Measurements from ENCODE around the gene RGS13. TPM values are rescaled to one million over a fixed set of nuclear protein-coding genes. Genes with fewer than 3 reads are reported as not detected.
"Not testable (repeated sequence)": the region's sequence is repeated elsewhere in the genome, so short reads cannot be mapped to it uniquely, and the experiment has no call there.

RGS13 gene
- total RNA-seq, 2 donors from 2014 or later, result 0.64 to 1.1 TPM

DNA sequence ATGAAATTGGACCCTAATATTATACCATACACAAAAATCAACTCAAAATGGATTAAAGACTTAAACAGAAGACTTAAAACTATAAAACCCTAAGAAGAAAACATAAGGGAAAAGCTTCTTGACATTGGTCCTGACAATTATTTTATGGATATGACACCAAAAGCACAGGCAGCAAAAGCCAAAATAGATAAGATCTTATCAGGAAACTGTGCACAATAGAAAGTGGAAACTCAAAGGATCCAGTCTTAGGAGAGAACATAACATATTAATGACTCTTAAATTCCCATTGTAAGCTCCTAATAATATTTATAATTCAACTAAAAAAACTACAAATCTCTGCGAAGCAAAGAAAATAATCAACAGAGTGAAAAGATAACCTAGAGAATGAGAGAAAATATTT is 39.8 kb downstream of the RGS13 start:
- DNase-seq (ENCODE audit: low spot score) (no peak), ATAC-seq (no peak)
- Mint-ChIP-seq H3K9me3 (no peaks in the 10 kb centered on the region), H3K27ac (no peak overlapping the region), H3K36me3 (no peaks in the 10 kb centered on the region), H3K4me1 (ENCODE audit: low read depth in 2 of 2) (no peaks in the 10 kb centered on the region), H3K4me3 (no peak overlapping the region), H3K27me3 (peaks cover 9 to 26% of the 10 kb centered on the region in 2 donors)

GRCh38 chr1:192678099-192678498 is 42.2 kb downstream of the RGS13 start:
- peaks cover 6 to 17% of the 10 kb centered on the region in 2 donors for H3K27me3 Mint-ChIP-seq
- DNase-seq (ENCODE audit: low spot score) (no peak), ATAC-seq (no peak)
- no peak overlapping the region for H3K27ac Mint-ChIP-seq
- no peaks in the 10 kb centered on the region for H3K4me1 Mint-ChIP-seq (ENCODE audit: low read depth in 2 of 2)
- no peaks in the 10 kb centered on the region for H3K9me3 Mint-ChIP-seq
- H3K4me3 Mint-ChIP-seq, result no peak overlapping the region
- no peaks in the 10 kb centered on the region for H3K36me3 Mint-ChIP-seq

- Mint-ChIP-seq H3K36me3 (no peaks in the 10 kb centered on the region), H3K9me3 (peaks cover 4% of the 10 kb centered on the region), H3K27me3 (peaks cover 0 to 10% of the 10 kb centered on the region in 2 donors), H3K4me3 (no peak overlapping the region), H3K4me1 (ENCODE audit: low read depth in 2 of 2) (no peaks in the 10 kb centered on the region), H3K27ac (no peak overlapping the region)
- ATAC-seq (no peak), DNase-seq (ENCODE audit: low spot score) (no peak)
Observed at GRCh38 chr1:192682335-192682734, 46.4 kb downstream of the RGS13 start.

DNA sequence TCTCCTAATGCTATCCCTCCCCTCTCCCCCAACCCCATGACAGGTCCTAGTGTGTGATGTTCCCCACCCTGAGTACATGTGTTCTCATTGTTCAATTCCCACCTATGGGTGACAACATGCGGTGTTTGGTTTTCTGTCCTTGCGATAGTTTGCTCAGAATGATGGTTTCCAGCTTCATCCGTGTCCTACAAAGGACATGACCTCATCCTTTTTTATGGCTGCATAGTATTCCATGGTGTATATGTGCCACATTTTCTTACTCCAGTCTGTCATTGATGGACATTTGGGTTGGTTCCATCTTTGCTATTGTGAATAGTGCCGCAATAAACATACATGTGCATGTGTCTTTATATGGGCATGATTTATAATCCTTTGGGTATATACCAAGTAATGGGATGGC is 47.1 kb downstream of the RGS13 start:
- H3K27ac Mint-ChIP-seq; H3K4me3 Mint-ChIP-seq; DNase-seq (ENCODE audit: low spot score); ATAC-seq; H3K4me1 Mint-ChIP-seq (ENCODE audit: low read depth in 2 of 2); H3K9me3 Mint-ChIP-seq; H3K36me3 Mint-ChIP-seq: not testable (repeated sequence)
- peaks cover 0 to 15% of the 10 kb centered on the region in 2 donors for H3K27me3 Mint-ChIP-seq

DNA sequence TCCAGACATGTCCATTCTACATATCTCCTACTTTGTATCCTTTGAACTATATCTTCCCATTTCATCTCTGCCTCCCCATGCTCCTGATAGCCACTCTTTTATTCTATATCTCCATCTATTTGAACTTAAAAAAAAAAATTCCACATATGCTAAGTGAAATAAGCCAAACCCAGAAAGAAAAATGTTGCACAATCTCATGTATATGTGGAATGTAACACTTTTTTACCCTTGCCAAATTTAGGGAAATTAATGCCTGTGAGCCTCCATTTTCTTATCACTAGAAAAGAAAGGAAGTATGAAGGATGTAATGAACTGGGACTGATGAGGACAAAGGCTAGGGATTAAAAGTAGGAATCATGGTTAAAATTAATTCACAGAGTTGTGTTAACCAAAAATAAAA is 53.5 kb downstream of the RGS13 start:
- no peaks in the 10 kb centered on the region for H3K4me1 Mint-ChIP-seq (ENCODE audit: low read depth in 2 of 2)
- H3K36me3 Mint-ChIP-seq, result no peaks in the 10 kb centered on the region
- DNase-seq (ENCODE audit: low spot score), result no peak
- H3K27me3 Mint-ChIP-seq, result peaks cover 0 to 25% of the 10 kb centered on the region in 2 donors
- ATAC-seq, result no peak
- peaks cover 7% of the 10 kb centered on the region for H3K9me3 Mint-ChIP-seq
- H3K27ac Mint-ChIP-seq, result no peak overlapping the region
- no peak overlapping the region for H3K4me3 Mint-ChIP-seq

GRCh38 chr1:192691041-192691440 is 55.1 kb downstream of the RGS13 start:
- Mint-ChIP-seq H3K9me3 (peaks cover 4% of the 10 kb centered on the region), H3K4me1 (ENCODE audit: low read depth in 2 of 2) (no peaks in the 10 kb centered on the region), H3K4me3 (no peak overlapping the region), H3K36me3 (no peaks in the 10 kb centered on the region), H3K27me3 (peaks cover 0 to 19% of the 10 kb centered on the region in 2 donors), H3K27ac (no peak overlapping the region)
- DNase-seq (ENCODE audit: low spot score), result no peak
- no peak for ATAC-seq

GRCh38 chr1:192696082-192696481 is 60.1 kb downstream of the RGS13 start:
- DNase-seq (ENCODE audit: low spot score) (no peak), ATAC-seq (no peak)
- Mint-ChIP-seq H3K27ac (no peak overlapping the region), H3K36me3 (no peaks in the 10 kb centered on the region), H3K9me3 (no peaks in the 10 kb centered on the region), H3K4me3 (no peak overlapping the region), H3K27me3 (no peaks in the 10 kb centered on the region), H3K4me1 (ENCODE audit: low read depth in 2 of 2) (no peaks in the 10 kb centered on the region)

GRCh38 chr1:192697771-192698170 is 61.8 kb downstream of the RGS13 start:
- H3K36me3 Mint-ChIP-seq, result no peaks in the 10 kb centered on the region
- H3K27ac Mint-ChIP-seq, result no peak overlapping the region
- H3K4me3 Mint-ChIP-seq, result no peak overlapping the region
- no peaks in the 10 kb centered on the region for H3K9me3 Mint-ChIP-seq
- DNase-seq (ENCODE audit: low spot score) (no peak), ATAC-seq (no peak)
- H3K27me3 Mint-ChIP-seq, result no peaks in the 10 kb centered on the region
- no peaks in the 10 kb centered on the region for H3K4me1 Mint-ChIP-seq (ENCODE audit: low read depth in 2 of 2)

GRCh38 chr1:192698731-192699130 is 62.8 kb downstream of the RGS13 start:
- H3K4me3 Mint-ChIP-seq, result no peak overlapping the region
- no peaks in the 10 kb centered on the region for H3K36me3 Mint-ChIP-seq
- no peaks in the 10 kb centered on the region for H3K9me3 Mint-ChIP-seq
- no peak overlapping the region for H3K27ac Mint-ChIP-seq
- H3K27me3 Mint-ChIP-seq, result no peaks in the 10 kb centered on the region
- ATAC-seq (no peak), DNase-seq (ENCODE audit: low spot score) (no peak)
- peaks cover 0 to 6% of the 10 kb centered on the region in 2 donors for H3K4me1 Mint-ChIP-seq (ENCODE audit: low read depth in 2 of 2)

- DNase-seq (ENCODE audit: low spot score) (no peak), ATAC-seq (no peak)
- no peak overlapping the region for H3K4me3 Mint-ChIP-seq
- no peaks in the 10 kb centered on the region for H3K36me3 Mint-ChIP-seq
- peaks cover 0 to 7% of the 10 kb centered on the region in 2 donors for H3K4me1 Mint-ChIP-seq (ENCODE audit: low read depth in 2 of 2)
- H3K27ac Mint-ChIP-seq, result no peak overlapping the region
- no peaks in the 10 kb centered on the region for H3K27me3 Mint-ChIP-seq
- H3K9me3 Mint-ChIP-seq, result no peaks in the 10 kb centered on the region
Observed at GRCh38 chr1:192700834-192701271, 64.9 kb downstream of the RGS13 start.

DNA sequence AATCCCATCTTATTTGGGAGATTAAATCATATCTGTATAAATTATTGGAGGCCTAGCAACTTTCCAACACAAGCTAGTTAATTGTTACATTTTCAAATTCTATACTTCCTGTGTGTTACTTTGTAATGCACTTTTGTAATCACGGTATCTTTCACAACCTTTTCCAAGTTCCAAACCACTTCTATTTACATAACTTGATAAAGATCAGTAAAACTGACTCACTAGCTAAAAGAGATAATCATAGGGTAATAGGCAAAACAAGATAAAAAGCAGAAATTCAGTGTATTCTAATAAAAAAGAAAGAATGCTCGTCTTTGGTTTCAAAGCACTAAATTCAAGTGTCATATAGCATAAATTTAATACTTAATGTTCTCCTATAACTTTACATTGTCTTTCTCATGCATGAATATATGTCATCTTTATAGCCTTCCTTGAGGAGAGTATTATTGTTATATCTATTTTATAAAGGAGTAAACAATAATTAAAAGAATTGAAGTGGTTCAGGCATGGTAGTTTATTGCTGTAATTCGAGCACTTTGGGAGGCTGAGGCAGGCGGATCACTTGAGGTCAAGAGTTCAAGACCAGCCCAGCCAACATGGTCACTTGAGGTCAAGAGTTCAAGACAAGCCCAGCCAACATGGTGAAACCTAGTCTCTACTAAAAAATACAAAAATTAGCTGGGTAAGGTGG is 66.4 kb downstream of the RGS13 start:
- Mint-ChIP-seq H3K4me3 (no peak overlapping the region), H3K9me3 (no peaks in the 10 kb centered on the region), H3K27me3 (no peaks in the 10 kb centered on the region), H3K4me1 (ENCODE audit: low read depth in 2 of 2) (peaks cover 0 to 7% of the 10 kb centered on the region in 2 donors), H3K27ac (no peak overlapping the region), H3K36me3 (no peaks in the 10 kb centered on the region)
- DNase-seq (ENCODE audit: low spot score) (no peak), ATAC-seq (no peak)

DNA sequence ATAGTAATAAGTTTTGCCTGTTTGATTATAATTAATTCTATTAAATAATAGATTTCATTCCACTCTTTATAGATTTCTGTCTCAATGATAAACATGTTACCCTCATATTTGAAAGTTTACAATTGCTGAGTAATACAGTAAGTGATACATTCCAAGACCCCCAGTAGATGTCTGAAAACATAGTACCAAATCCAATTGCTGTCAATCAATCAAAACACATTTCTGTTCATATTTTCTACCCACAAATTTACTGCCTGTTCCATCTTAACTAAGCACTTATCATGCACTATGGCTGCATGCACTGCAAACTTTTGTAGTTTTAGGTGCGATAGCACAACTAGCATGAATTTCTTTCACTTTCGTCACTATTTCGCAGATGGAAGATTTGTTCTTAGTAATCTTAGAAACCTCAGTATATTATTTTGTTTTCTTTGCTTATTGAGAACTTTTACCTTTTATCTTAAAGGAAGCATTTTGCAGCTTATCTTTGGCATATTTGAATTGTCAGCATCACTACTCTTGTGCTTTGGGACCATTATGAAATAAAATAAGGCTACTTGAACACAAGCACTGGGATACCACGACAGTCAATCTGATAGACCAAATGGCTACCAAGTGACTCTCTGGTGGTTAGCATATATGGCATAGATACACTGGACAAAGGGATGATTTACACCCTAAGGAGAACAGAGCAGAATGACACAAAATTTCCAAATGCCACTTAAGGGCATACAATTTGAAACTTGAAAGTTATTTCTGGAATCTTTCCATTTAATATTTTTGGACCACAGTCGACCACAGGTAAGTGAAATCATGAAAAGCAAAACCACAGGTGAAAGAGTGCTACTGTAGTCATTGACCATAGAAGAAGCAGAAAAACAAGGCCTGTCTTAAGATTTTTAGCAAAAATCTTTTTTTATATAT is 67.6 kb downstream of the RGS13 start:
- H3K4me3 Mint-ChIP-seq, result peak overlapping the region; percentile 48
- H3K9me3 Mint-ChIP-seq, result no peaks in the 10 kb centered on the region
- H3K27me3 Mint-ChIP-seq, result no peaks in the 10 kb centered on the region
- H3K4me1 Mint-ChIP-seq (ENCODE audit: low read depth in 2 of 2), result peaks cover 0 to 7% of the 10 kb centered on the region in 2 donors
- H3K36me3 Mint-ChIP-seq, result no peaks in the 10 kb centered on the region
- H3K27ac Mint-ChIP-seq, result peak overlapping the region in 1 of 2 donors; percentile 51
- ATAC-seq (peak in 1 of 2 donors; percentile 54), DNase-seq (ENCODE audit: low spot score) (no peak)

- Mint-ChIP-seq H3K9me3 (no peaks in the 10 kb centered on the region), H3K4me3 (no peak overlapping the region), H3K36me3 (no peaks in the 10 kb centered on the region), H3K4me1 (ENCODE audit: low read depth in 2 of 2) (peaks cover 0 to 7% of the 10 kb centered on the region in 2 donors), H3K27me3 (no peaks in the 10 kb centered on the region), H3K27ac (no peak overlapping the region)
- DNase-seq (ENCODE audit: low spot score), result no peak
- ATAC-seq, result no peak
Observed at GRCh38 chr1:192705510-192705909, 69.6 kb downstream of the RGS13 start.

DNA sequence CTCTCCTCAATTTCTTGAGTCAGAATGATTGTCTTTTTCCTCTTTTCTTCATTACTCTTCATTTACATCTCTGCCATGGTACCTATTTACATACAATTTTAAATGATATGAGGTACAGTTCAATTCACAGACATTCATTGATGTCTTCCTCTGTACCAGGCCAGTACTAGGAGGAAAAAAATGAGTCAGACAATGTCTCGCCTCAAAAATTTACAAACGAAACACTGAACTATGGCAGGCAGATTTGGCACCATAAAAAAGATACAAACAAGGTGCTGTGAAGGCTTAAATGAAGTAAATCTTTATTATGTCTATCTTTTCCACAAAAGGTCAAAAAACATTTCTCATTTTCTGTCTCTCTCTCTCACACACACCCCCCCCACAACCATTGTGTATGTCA is 71.0 kb downstream of the RGS13 start:
- ATAC-seq, result no peak
- H3K27ac Mint-ChIP-seq, result no peak overlapping the region

More for the DNA sequence above, 71.0 kb downstream of the RGS13 start:
- no peak overlapping the region for H3K4me3 Mint-ChIP-seq
- H3K4me1 Mint-ChIP-seq (ENCODE audit: low read depth in 2 of 2), result peaks cover 0 to 7% of the 10 kb centered on the region in 2 donors
- no peaks in the 10 kb centered on the region for H3K36me3 Mint-ChIP-seq
- H3K9me3 Mint-ChIP-seq, result no peaks in the 10 kb centered on the region
- no peaks in the 10 kb centered on the region for H3K27me3 Mint-ChIP-seq
- DNase-seq (ENCODE audit: low spot score), result no peak
